ENCODE measurements around the gene PARD3B. TPM values are rescaled to one million over a fixed set of nuclear protein-coding genes. Genes with fewer than 3 reads are reported as not detected.
A peak's percentile ranks its signal among the peaks of the same experiment; 100 is the strongest.

PARD3B gene
- total RNA-seq, 1 experiment from 2014 or later = 3.9 TPM

DNA sequence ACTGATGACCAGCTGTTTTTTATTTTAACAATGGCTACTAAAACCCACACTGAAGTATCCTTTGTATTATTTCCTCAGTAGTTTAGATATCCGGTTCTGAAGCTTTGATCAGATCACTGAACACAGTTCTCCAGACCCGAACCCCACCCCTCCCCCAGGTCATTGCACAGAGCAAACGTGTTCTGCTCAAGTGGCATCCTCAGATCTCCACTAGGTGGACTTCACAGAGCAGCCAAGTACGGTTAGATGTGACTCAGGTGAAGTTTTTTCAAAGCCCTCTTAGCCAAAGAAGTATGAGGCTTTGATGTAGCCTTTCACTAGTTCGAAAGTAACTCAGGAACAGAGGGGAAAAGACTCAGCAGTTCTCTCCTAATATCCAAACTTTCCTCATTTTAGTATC is 994.3 kb downstream of the PARD3B start:
- DNase-seq = peak; percentile 23
- intact Hi-C loops (cut with micrococcal nuclease) = loop anchor here (10.0 kb wide), 1 partner anchor 135 kb away; no protein-coding TSS in a partner anchor
- POLR2A ChIA-PET (ENCODE audit: unreplicated experiment) = no interaction called here
- no peak overlapping the region for H3K9ac ChIP-seq (ENCODE audit: low read length)
- H3K36me3 ChIP-seq (ENCODE audit: low read depth, low read length) = no peaks in the 10 kb centered on the region
- no peaks in the 10 kb centered on the region for H3K9me3 ChIP-seq (ENCODE audit: low read length)
- no peaks in the 10 kb centered on the region for H3K27me3 ChIP-seq (ENCODE audit: low read length)
- BruUV-seq (replicated peaks) = no TSS peak
- H3F3A ChIP-seq (ENCODE audit: low read length, unreplicated experiment) = no peaks in the 10 kb centered on the region
- no peak overlapping the region for H3K4me3 ChIP-seq (ENCODE audit: low read length)
- no peak overlapping the region for H3K27ac ChIP-seq (ENCODE audit: low read length)
- no peaks in the 10 kb centered on the region for H3K4me1 ChIP-seq (ENCODE audit: insufficient read depth, low read length)
- TF ChIP-seq EZH2phosphoT487 (IDR thresholded peaks at IDR 0.05; ENCODE audit: borderline replicate concordance, low read length) (no peak), EZH2 (IDR thresholded peaks at IDR 0.05; ENCODE audit: low read length, unreplicated experiment) (no peak)
- TF ChIP-seq, protein P1, sequence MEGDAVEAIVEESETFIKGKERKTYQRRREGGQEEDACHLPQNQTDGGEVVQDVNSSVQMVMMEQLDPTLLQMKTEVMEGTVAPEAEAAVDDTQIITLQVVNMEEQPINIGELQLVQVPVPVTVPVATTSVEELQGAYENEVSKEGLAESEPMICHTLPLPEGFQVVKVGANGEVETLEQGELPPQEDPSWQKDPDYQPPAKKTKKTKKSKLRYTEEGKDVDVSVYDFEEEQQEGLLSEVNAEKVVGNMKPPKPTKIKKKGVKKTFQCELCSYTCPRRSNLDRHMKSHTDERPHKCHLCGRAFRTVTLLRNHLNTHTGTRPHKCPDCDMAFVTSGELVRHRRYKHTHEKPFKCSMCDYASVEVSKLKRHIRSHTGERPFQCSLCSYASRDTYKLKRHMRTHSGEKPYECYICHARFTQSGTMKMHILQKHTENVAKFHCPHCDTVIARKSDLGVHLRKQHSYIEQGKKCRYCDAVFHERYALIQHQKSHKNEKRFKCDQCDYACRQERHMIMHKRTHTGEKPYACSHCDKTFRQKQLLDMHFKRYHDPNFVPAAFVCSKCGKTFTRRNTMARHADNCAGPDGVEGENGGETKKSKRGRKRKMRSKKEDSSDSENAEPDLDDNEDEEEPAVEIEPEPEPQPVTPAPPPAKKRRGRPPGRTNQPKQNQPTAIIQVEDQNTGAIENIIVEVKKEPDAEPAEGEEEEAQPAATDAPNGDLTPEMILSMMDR (conservative IDR thresholded peaks at IDR 0.05; ENCODE audit: low read depth, low read length) = peak; percentile 41; the same call in 1 of the 2 replicates
- H2AFZ ChIP-seq (ENCODE audit: low read length) = no peak overlapping the region
- H4K20me1 ChIP-seq (ENCODE audit: low read length) = no peaks in the 10 kb centered on the region
- H3K9me2 ChIP-seq (replicated peaks; ENCODE audit: low read length) = no peaks in the 10 kb centered on the region
- no peak overlapping the region for H3K4me2 ChIP-seq (ENCODE audit: low read length)
- CTCF ChIA-PET = no interaction called here
- no peaks in the 10 kb centered on the region for H3K79me2 ChIP-seq (ENCODE audit: low read length)
- ATAC-seq = no peak

DNA sequence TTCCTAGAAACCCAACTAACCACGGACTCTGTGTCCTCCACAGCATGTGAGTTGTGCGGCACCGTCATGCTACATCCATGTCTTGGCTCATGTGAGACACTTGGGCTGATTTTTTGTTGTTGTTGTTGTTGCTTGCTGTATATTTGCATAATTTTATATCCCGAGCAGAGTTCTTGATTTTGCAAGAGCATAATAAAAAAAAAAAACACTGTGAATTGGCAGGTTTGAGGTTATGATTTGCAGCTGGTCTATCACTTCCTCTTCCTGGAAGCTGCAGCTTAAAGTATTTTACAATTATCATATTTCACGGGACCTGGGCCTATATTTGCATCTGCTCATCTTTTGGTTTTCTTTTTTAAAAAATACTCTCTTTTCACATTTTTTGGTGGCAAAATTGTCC is 994.8 kb downstream of the PARD3B start:
- intact Hi-C loops (cut with micrococcal nuclease) = no loop called here
- Histone ChIP-seq H3K27ac (ENCODE audit: low read length) (no peak overlapping the region), H3K9me2 (replicated peaks; ENCODE audit: low read length) (no peaks in the 10 kb centered on the region), H3K4me1 (ENCODE audit: insufficient read depth, low read length) (no peaks in the 10 kb centered on the region), H3K9ac (ENCODE audit: low read length) (no peak overlapping the region), H3K4me2 (ENCODE audit: low read length) (no peak overlapping the region), H3K4me3 (ENCODE audit: low read length) (no peak overlapping the region), H3K36me3 (ENCODE audit: low read depth, low read length) (no peaks in the 10 kb centered on the region), H3K9me3 (ENCODE audit: low read length) (no peaks in the 10 kb centered on the region), H3F3A (ENCODE audit: low read length, unreplicated experiment) (no peaks in the 10 kb centered on the region), H3K27me3 (ENCODE audit: low read length) (no peaks in the 10 kb centered on the region), H3K79me2 (ENCODE audit: low read length) (no peaks in the 10 kb centered on the region), H2AFZ (ENCODE audit: low read length) (no peak overlapping the region), H4K20me1 (ENCODE audit: low read length) (no peaks in the 10 kb centered on the region)
- POLR2A ChIA-PET (ENCODE audit: unreplicated experiment) = no interaction called here
- ATAC-seq = no peak
- TF ChIP-seq EZH2phosphoT487 (IDR thresholded peaks at IDR 0.05; ENCODE audit: borderline replicate concordance, low read length) (no peak), EZH2 (IDR thresholded peaks at IDR 0.05; ENCODE audit: low read length, unreplicated experiment) (no peak)
- TF ChIP-seq, protein P1 (conservative IDR thresholded peaks at IDR 0.05; ENCODE audit: low read depth, low read length) = no peak
- DNase-seq = no peak
- CTCF ChIA-PET = no interaction called here
- no TSS peak for BruUV-seq (replicated peaks)

DNA sequence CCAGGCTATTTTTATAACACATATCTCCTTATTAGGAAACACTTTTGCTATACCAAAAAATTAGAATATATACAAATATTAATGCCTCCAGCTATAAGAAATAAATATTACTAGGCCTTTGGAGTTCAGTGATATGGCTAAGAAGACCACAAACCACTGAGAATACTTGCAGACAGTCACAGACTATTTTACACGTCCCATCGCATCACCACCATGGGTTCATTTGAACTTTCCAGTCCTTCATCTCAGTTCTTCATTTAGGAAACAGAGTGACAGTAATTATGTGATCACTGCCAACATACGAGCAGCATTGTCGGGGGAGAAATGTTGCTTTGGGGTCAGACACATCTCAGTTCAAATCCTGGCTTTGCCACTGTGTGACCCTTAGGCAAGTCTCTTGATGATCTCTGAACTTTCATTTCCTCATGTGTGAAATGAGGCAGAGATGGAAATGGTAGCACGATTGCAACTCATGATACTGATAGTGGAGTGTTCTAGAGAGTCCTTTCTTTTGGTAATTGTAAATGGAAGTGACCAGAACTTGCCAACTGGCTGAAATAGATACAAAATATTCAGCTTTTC is 998.1 kb downstream of the PARD3B start:
- Histone ChIP-seq H3K9me2 (replicated peaks; ENCODE audit: low read length) (no peaks in the 10 kb centered on the region), H3F3A (ENCODE audit: low read length, unreplicated experiment) (no peaks in the 10 kb centered on the region), H3K4me3 (ENCODE audit: low read length) (no peak overlapping the region), H3K27ac (ENCODE audit: low read length) (no peak overlapping the region), H3K79me2 (ENCODE audit: low read length) (no peaks in the 10 kb centered on the region), H3K4me1 (ENCODE audit: insufficient read depth, low read length) (no peaks in the 10 kb centered on the region), H4K20me1 (ENCODE audit: low read length) (no peaks in the 10 kb centered on the region), H3K9me3 (ENCODE audit: low read length) (no peaks in the 10 kb centered on the region), H2AFZ (ENCODE audit: low read length) (no peak overlapping the region), H3K36me3 (ENCODE audit: low read depth, low read length) (no peaks in the 10 kb centered on the region), H3K27me3 (ENCODE audit: low read length) (no peaks in the 10 kb centered on the region), H3K4me2 (ENCODE audit: low read length) (no peak overlapping the region), H3K9ac (ENCODE audit: low read length) (no peak overlapping the region)
- ATAC-seq = no peak
- TF ChIP-seq EZH2phosphoT487 (IDR thresholded peaks at IDR 0.05; ENCODE audit: borderline replicate concordance, low read length) (no peak), EZH2 (IDR thresholded peaks at IDR 0.05; ENCODE audit: low read length, unreplicated experiment) (no peak)
- TF ChIP-seq, protein P1 (conservative IDR thresholded peaks at IDR 0.05; ENCODE audit: low read depth, low read length) = no peak
- no peak for DNase-seq
- CTCF ChIA-PET = no interaction called here
- BruUV-seq (replicated peaks) = no TSS peak
- intact Hi-C loops (cut with micrococcal nuclease) = no loop called here
- POLR2A ChIA-PET (ENCODE audit: unreplicated experiment) = no interaction called here

All from PC-3 (cell line).